ENCODE measurements around the gene PRDX1.

- TF ChIP-seq CTCF (IDR thresholded peaks at IDR 0.05): no peak
- no peak for TF ChIP-seq NR3C1 (IDR thresholded peaks at IDR 0.05)
- TF ChIP-seq FOSL2 (IDR thresholded peaks at IDR 0.05): no peak
- TF ChIP-seq FOSL2 (CRISPR knock-in tag; IDR thresholded peaks at IDR 0.05): no peak
- no peak for TF ChIP-seq POLR2A (IDR thresholded peaks at IDR 0.05; ENCODE audit: low read length)
- no peak for TF ChIP-seq CHD2 (IDR thresholded peaks at IDR 0.05; ENCODE audit: low read length, partially characterized antibody)
- no peak for TF ChIP-seq RARB (CRISPR knock-in tag; IDR thresholded peaks at IDR 0.05)
- no peak for TF ChIP-seq ZNF302 (CRISPR knock-in tag; IDR thresholded peaks at IDR 0.05)
- no peak for TF ChIP-seq RNF2 (IDR thresholded peaks at IDR 0.05; ENCODE audit: borderline replicate concordance, low read depth)
- TF ChIP-seq EP300 (IDR thresholded peaks at IDR 0.05): no peak
- TF ChIP-seq MAX (IDR thresholded peaks at IDR 0.05): no peak
- TF ChIP-seq CEBPB (IDR thresholded peaks at IDR 0.05): no peak
- no peak for TF ChIP-seq RFX5 (IDR thresholded peaks at IDR 0.05)
These were observed 56.4 kb downstream of the PRDX1 start for GRCh38 chr1:45465277-45465676.

All from A549 (cell line).